GM12878 (cell line): ENCODE data around the gene AVP. TPM values are rescaled to one million over a fixed set of nuclear protein-coding genes. Genes with fewer than 3 reads are reported as not detected.
"Not testable (repeated sequence)": the region's sequence is repeated elsewhere in the genome, so short reads cannot be mapped to it uniquely, and the experiment has no call there.

Experiments used
- ATAC-seq: fragments of 200-7000 bp; cut with Tn5 transposase; 3 replicates; pipeline ENCODE4 v1.9.1; 2020; ENCODE audit warnings: mild to moderate bottlenecking, moderate library complexity
- BruUV-seq: library from RNA; stranded (reverse); fragments of 400-500 nt; replicated peaks from 2 replicates; lab custom pipeline; 2021; lab: Mats Ljungman, UMichigan
- CTCF ChIA-PET: fragments of 300-600 bp; sonication (Branson Sonifier 250); formaldehyde crosslinking; extraction: SDS; loops from one replicate; lab custom pipeline; 2021; ENCODE audit warnings: inconsistent platforms; lab: Yijun Ruan, JAX
- POLR2A ChIA-PET: fragments of 350-600 bp; formaldehyde crosslinking; extraction: SDS; loops from one replicate; lab custom pipeline; 2021; ENCODE audit warnings: inconsistent platforms; lab: Charles Lee
- RAD21 ChIA-PET: fragments of 300-600 bp; sonication (Branson Sonifier 250); formaldehyde crosslinking; loops from one replicate; lab custom pipeline; 2023; ENCODE audit warnings: antibody characterized with exemption; ENCODE audit not compliant: unreplicated experiment; lab: Charles Lee
- SMC1A ChIA-PET: fragments of 300-600 bp; sonication (Branson Sonifier 250); formaldehyde crosslinking; loops from one replicate; lab custom pipeline; 2023; ENCODE audit not compliant: unreplicated experiment, uncharacterized antibody; lab: Charles Lee
- DNase-seq: peaks from one replicate; pipeline ENCODE4 v3.0.0-alpha.2; 2011; ENCODE audit warnings: low read depth, low spot score
- FAIRE-seq: peaks from 3 replicates; lab custom pipeline; 2011; peaks lifted over from hg19 to GRCh38; lab: Jason Lieb, UNC
- H2AFZ ChIP-seq: 2 replicates; pipeline ENCODE4 v1.6.0; 2011; ENCODE audit warnings: low read depth, low read length, control low read depth; ENCODE audit not compliant: control insufficient read depth
- H3K27ac ChIP-seq: 2 replicates; pipeline ENCODE4 v1.5.1; 2011; ENCODE audit warnings: control low read depth; ENCODE audit not compliant: control insufficient read depth, insufficient read depth
- H3K27me3 ChIP-seq, 2 experiments: replicated peaks in 1 of 2; 2 replicates each; pipeline versions ENCODE4 v1.6.0 to v1.6.1; 2011; ENCODE audit warnings: low read length in 1 of 2; ENCODE audit not compliant: control insufficient read depth in 2 of 2, insufficient read depth in 2 of 2
- H3K36me3 ChIP-seq, 2 experiments: 2 replicates each; pipeline ENCODE4 v1.5.1; 2011; ENCODE audit warnings: low read length in 1 of 2; ENCODE audit not compliant: control insufficient read depth in 2 of 2, insufficient read depth in 2 of 2
- H3K4me1 ChIP-seq: 2 replicates; pipeline ENCODE4 v1.6.1; 2011; ENCODE audit warnings: mild to moderate bottlenecking, low read length, moderate library complexity, mixed read lengths; ENCODE audit not compliant: control insufficient read depth, insufficient read depth
- H3K4me2 ChIP-seq: 2 replicates; pipeline ENCODE4 v1.6.0; 2011; ENCODE audit warnings: control low read depth; ENCODE audit not compliant: control insufficient read depth, insufficient read depth
- H3K4me3 ChIP-seq: fragments of 200-600 bp; sonication (generic); 2 replicates; pipeline ENCODE4 v1.5.1; 2016
- H3K79me2 ChIP-seq: 2 replicates; pipeline ENCODE4 v1.6.0; 2011; ENCODE audit warnings: low read length; ENCODE audit not compliant: control insufficient read depth, insufficient read depth
- H3K9ac ChIP-seq: 2 replicates; pipeline ENCODE4 v1.8.0; 2011; ENCODE audit warnings: low read length, control low read depth, mixed read lengths; ENCODE audit not compliant: control insufficient read depth, insufficient read depth
- H3K9me3 ChIP-seq: replicated peaks from 3 replicates; pipeline ENCODE4 v1.5.1; 2011; ENCODE audit warnings: mild to moderate bottlenecking, low read length; ENCODE audit not compliant: control insufficient read depth, insufficient read depth
- H4K20me1 ChIP-seq: 2 replicates; pipeline ENCODE4 v1.6.0; 2011; ENCODE audit not compliant: control insufficient read depth, insufficient read depth
- NR2C2 ChIP-seq: IDR thresholded peaks from 2 replicates; pipeline ENCODE4 v1.6.1; 2011; ENCODE audit warnings: borderline replicate concordance, low read depth; ENCODE audit not compliant: control insufficient read depth, insufficient read length
- WGBS: methylation state at CpG from one replicate; pipeline ENCODE4 v1.1.6; 2016; ENCODE audit warnings: low lambda C conversion rate; ENCODE audit not compliant: insufficient replicate concordance, insufficient coverage; ENCODE audit errors: missing lambda C conversion rate; 5-methylcytosine and 5-hydroxymethylcytosine counted together
- in situ Hi-C: fragments of 300-500 bp; cut with MboI; formaldehyde crosslinking; loops from 9 replicates; pipeline ENCODE4 v1.14.3; 2018; ENCODE audit warnings: mixed read lengths
- intact Hi-C: fragments of 100-400 bp; cut with micrococcal nuclease; formaldehyde crosslinking; loops from one replicate; pipeline ENCODE4 v1.14.2; 2022; ENCODE audit not compliant: unreplicated experiment
- polyA plus RNA-seq, 11 experiments: library from polyadenylated mRNA; depleted of rRNA in 4 of 11; unstranded in 6 of 11; stranded (reverse) in 5 of 11; fragments of >200 nt; fragmentation: Nextera tagmentation in 4 of 11; fragmentation: Illumina TruSeq in 1 of 11; extraction: Ambion mirVana in 4 of 11; extraction: Trizol in 1 of 11; gene quantifications; 1 replicate in 1 of 11; 2 replicates in 10 of 11; pipeline versions ENCODE4 v1.2.1 to v1.2.3, GENCODE V29; 2011 to 2016; ENCODE audit warnings: inconsistent platforms in 2 of 11, missing spikeins in 2 of 11, low read depth in 1 of 11
- total RNA-seq, 4 experiments: library from RNA; depleted of rRNA in 3 of 4; stranded (reverse); fragments of >200 nt in 3 of 4; fragmentation: Illumina TruSeq in 1 of 4; extraction: Trizol in 1 of 4; gene quantifications; 2 replicates each; pipeline versions ENCODE4 v1.2.1 to v1.2.3, GENCODE V29; 2013 to 2021
- TF ChIP-seq, protein P1 (sequence below): fragments of 450-650 bp; IDR thresholded peaks from 2 replicates; pipeline ENCODE4 v1.6.1; 2016; ENCODE audit warnings: mild to moderate bottlenecking, moderate library complexity, borderline replicate concordance

The AVP gene
- total and polyA plus RNA-seq, 10 of the 15 experiments (the other 5 are each of a cell fraction or from before 2014, with no cell fraction given) = not detected

DNA sequence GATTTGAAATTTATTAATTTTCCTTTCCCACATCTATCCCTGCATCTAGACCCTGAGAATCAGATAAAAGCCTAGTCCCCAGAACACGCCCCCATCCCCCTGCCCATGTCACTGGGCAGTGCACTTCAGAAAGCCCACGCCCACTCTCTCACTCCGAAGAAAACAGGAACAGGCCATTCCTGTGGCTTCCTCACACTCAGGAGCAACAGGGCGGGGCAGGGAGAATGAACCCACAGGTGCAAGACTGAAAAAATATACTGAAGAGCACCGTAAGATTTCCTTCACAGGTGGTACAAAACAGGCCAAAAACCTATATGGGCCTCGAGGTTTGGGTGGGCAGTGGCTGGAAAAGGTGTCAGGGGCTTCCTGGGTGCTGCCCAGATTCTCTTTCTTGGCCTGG lies 9.7 kb downstream of the AVP start:
- no peak for FAIRE-seq
- in situ Hi-C loops = no loop called here

DNA sequence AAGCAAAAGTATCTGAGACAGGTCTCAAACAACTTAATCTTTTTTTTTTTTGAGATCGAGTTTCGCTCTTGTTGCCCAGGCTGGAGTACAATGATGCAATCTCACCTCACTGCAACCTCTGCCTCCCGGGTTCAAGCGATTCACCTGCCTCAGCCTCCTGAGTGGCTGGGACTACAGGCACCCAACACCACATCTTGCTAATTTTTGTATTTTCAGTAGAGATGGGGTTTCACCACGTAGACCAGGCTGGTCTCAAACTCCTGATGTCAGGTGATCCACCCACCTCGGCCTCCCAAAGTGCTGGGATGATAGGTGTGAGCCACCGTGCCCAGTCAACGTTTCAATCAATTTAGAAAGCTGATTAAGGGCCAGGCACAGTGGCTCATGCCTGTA lies 11.3 kb downstream of the AVP start:
- ATAC-seq, DNase-seq, FAIRE-seq, H3K4me2 ChIP-seq, H3K9me3 ChIP-seq, H3K79me2 ChIP-seq, SMC1A ChIA-PET, H4K20me1 ChIP-seq, H3K27me3 ChIP-seq, BruUV-seq, POLR2A ChIA-PET, H3K4me1 ChIP-seq, H2AFZ ChIP-seq, H3K36me3 ChIP-seq, in situ Hi-C loops, H3K27ac ChIP-seq, intact Hi-C loops, H3K4me3 ChIP-seq, CTCF ChIA-PET, H3K9ac ChIP-seq, RAD21 ChIA-PET: not testable (repeated sequence)
- 49% methylated on average over 8 of the region's 8 CpGs for WGBS

More for the DNA sequence above, 9.7 kb downstream of the AVP start:
- SMC1A ChIA-PET = no interaction called here
- no TSS peak for BruUV-seq
- H4K20me1 ChIP-seq = no peaks in the 10 kb centered on the region
- H3K4me2 ChIP-seq = no peak overlapping the region
- RAD21 ChIA-PET = interaction anchor here (0.5 kb wide), 1 partner anchor 543 kb away, joined by 4 read pairs; no protein-coding TSS in a partner anchor
- no peak overlapping the region for H3K4me3 ChIP-seq
- H3K4me1 ChIP-seq = no peaks in the 10 kb centered on the region
- H2AFZ ChIP-seq = no peak overlapping the region
- no peak for TF ChIP-seq NR2C2
- TF ChIP-seq, protein P1, sequence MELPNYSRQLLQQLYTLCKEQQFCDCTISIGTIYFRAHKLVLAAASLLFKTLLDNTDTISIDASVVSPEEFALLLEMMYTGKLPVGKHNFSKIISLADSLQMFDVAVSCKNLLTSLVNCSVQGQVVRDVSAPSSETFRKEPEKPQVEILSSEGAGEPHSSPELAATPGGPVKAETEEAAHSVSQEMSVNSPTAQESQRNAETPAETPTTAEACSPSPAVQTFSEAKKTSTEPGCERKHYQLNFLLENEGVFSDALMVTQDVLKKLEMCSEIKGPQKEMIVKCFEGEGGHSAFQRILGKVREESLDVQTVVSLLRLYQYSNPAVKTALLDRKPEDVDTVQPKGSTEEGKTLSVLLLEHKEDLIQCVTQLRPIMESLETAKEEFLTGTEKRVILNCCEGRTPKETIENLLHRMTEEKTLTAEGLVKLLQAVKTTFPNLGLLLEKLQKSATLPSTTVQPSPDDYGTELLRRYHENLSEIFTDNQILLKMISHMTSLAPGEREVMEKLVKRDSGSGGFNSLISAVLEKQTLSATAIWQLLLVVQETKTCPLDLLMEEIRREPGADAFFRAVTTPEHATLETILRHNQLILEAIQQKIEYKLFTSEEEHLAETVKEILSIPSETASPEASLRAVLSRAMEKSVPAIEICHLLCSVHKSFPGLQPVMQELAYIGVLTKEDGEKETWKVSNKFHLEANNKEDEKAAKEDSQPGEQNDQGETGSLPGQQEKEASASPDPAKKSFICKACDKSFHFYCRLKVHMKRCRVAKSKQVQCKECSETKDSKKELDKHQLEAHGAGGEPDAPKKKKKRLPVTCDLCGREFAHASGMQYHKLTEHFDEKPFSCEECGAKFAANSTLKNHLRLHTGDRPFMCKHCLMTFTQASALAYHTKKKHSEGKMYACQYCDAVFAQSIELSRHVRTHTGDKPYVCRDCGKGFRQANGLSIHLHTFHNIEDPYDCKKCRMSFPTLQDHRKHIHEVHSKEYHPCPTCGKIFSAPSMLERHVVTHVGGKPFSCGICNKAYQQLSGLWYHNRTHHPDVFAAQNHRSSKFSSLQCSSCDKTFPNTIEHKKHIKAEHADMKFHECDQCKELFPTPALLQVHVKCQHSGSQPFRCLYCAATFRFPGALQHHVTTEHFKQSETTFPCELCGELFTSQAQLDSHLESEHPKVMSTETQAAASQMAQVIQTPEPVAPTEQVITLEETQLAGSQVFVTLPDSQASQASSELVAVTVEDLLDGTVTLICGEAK = no peak
- H3K9ac ChIP-seq = no peak overlapping the region
- H3K9me3 ChIP-seq = no peaks in the 10 kb centered on the region; the same call in 2 of the 3 replicates
- WGBS = 19% methylated on average over 6 of the region's 6 CpGs
- peaks cover 0 to 2% of the 10 kb centered on the region in 2 experiments; a peak in 3 of 4 replicates for H3K27me3 ChIP-seq
- intact Hi-C loops = no loop called here
- no peaks in the 10 kb centered on the region for H3K79me2 ChIP-seq
- CTCF ChIA-PET = interaction anchor here (1.0 kb wide), 1 partner anchor 21 kb away, joined by 4 read pairs; no protein-coding TSS in a partner anchor
- DNase-seq = no peak
- POLR2A ChIA-PET = no interaction called here
- H3K36me3 ChIP-seq = no peaks in the 10 kb centered on the region
- H3K27ac ChIP-seq = no peak overlapping the region
- ATAC-seq = no peak
